ENCODE measurements around the gene GNL3.

GNL3 gene

DNA sequence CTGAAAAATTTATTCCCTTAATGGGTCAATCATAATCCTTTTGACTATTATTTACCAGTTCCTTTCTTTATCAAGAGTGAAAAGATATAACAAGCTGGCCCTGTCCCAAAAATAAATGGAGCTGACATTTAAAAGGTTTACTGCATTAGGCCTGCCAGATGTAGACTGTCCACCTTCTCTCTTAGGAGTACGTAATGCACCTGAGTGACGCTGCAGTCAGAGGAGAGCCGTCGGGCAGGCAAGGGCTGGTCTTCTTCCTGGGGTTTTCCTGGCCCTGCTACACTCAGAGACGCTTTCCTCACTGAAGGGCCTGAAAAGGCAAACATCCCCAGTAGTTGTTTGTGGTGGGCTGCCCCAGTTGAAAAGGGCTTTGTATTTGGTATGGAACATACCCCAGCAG, 57.3 kb downstream of the GNL3 start:
- DNase-seq: no peak
- Histone ChIP-seq H3K36me3 (replicated peaks) (peaks cover 35% of the 10 kb centered on the region), H3K27ac (no peak overlapping the region), H3K4me3 (ENCODE audit: low read depth, low read length) (no peak overlapping the region), H3K27me3 (replicated peaks) (no peaks in the 10 kb centered on the region)
- TF ChIP-seq, protein P1, sequence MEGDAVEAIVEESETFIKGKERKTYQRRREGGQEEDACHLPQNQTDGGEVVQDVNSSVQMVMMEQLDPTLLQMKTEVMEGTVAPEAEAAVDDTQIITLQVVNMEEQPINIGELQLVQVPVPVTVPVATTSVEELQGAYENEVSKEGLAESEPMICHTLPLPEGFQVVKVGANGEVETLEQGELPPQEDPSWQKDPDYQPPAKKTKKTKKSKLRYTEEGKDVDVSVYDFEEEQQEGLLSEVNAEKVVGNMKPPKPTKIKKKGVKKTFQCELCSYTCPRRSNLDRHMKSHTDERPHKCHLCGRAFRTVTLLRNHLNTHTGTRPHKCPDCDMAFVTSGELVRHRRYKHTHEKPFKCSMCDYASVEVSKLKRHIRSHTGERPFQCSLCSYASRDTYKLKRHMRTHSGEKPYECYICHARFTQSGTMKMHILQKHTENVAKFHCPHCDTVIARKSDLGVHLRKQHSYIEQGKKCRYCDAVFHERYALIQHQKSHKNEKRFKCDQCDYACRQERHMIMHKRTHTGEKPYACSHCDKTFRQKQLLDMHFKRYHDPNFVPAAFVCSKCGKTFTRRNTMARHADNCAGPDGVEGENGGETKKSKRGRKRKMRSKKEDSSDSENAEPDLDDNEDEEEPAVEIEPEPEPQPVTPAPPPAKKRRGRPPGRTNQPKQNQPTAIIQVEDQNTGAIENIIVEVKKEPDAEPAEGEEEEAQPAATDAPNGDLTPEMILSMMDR (IDR thresholded peaks at IDR 0.05; ENCODE audit: low read depth, low read length, missing control alignments): no peak
- in situ Hi-C loops (cut with HindIII; ENCODE audit: low pct_ligation_motif_present, low sequenced_read_pairs): no loop called here

DNA sequence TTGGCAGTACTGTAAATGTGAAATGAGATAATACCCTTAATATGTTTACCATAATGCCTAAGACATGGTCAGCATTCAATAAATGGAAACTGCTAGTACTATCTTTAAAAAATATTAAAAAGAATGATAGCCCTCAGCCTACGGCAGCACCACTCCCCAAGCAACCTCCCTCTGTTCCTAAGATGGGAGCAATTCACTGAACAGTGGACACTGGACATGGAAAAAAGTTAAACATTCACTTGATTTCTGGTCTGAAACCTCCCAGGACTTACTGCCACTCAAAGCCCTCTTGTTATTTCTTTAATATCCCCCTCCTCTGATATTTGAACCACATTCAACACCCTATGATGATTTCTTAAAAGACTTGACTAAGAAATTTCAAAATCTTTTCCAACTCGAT, 57.9 kb downstream of the GNL3 start:
- H3K36me3 ChIP-seq (replicated peaks): peaks cover 33% of the 10 kb centered on the region
- TF ChIP-seq, protein P1 (IDR thresholded peaks at IDR 0.05; ENCODE audit: low read depth, low read length, missing control alignments): no peak

More for the DNA sequence above, 57.9 kb downstream of the GNL3 start:
- H3K27me3 ChIP-seq (replicated peaks): no peaks in the 10 kb centered on the region
- DNase-seq: no peak
- in situ Hi-C loops (cut with HindIII; ENCODE audit: low pct_ligation_motif_present, low sequenced_read_pairs): no loop called here
- no peak overlapping the region for H3K27ac ChIP-seq
- H3K4me3 ChIP-seq (ENCODE audit: low read depth, low read length): no peak overlapping the region
